MM.1S (cell line): ENCODE measurements around the gene SMOC2.

Source experiments
- EZH2 ChIP-seq: fragments of 300-600 bp; sonication (generic); optimal IDR thresholded peaks from 2 replicates; pipeline ENCODE3; 2017; ENCODE audit warnings: low read depth, mild to moderate bottlenecking, antibody characterized with exemption, low read length, mixed read lengths
- TF ChIP-seq, protein P1 (sequence below): fragments of 300-600 bp; sonication (generic); IDR thresholded peaks from 2 replicates; pipeline ENCODE4 v1.5.1; 2016; ENCODE audit warnings: antibody characterized with exemption, low read length, mixed read lengths

DNA sequence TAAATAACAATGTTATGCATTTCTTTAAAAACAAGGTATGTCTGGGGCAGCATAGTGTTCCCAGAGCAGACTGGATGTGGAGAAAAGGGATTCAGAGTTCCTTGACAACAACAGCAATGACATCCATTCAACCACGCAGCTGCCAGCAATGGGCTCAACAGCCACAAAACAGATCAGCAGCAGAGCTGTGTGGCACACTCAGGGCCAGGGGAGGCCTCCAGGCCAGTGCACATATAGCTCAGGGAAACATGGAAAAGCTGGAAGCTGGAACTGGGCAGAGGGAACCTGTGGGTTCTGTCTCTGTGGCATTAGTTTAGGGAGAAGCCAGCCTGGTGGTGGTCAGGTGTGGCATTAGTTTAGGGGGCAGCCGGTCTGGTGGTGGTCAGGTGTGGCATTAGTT is 148.3 kb downstream of the SMOC2 start:
- no peak for TF ChIP-seq EZH2
- TF ChIP-seq, protein P1, sequence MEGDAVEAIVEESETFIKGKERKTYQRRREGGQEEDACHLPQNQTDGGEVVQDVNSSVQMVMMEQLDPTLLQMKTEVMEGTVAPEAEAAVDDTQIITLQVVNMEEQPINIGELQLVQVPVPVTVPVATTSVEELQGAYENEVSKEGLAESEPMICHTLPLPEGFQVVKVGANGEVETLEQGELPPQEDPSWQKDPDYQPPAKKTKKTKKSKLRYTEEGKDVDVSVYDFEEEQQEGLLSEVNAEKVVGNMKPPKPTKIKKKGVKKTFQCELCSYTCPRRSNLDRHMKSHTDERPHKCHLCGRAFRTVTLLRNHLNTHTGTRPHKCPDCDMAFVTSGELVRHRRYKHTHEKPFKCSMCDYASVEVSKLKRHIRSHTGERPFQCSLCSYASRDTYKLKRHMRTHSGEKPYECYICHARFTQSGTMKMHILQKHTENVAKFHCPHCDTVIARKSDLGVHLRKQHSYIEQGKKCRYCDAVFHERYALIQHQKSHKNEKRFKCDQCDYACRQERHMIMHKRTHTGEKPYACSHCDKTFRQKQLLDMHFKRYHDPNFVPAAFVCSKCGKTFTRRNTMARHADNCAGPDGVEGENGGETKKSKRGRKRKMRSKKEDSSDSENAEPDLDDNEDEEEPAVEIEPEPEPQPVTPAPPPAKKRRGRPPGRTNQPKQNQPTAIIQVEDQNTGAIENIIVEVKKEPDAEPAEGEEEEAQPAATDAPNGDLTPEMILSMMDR, result no peak
